ENCODE data around the gene ATP5F1D. TPM values are rescaled to one million over a fixed set of nuclear protein-coding genes. Genes with fewer than 3 reads are reported as not detected.

The ATP5F1D gene
- total and polyA plus RNA-seq, 2 of the 13 experiments (the other 11 are each of a cell fraction or from before 2014, with no cell fraction given), result 39.4 to 78.7 TPM

GRCh38 chr19:1253514-1254080, 12.0 kb downstream of the ATP5F1D start (continued):
- TF ChIP-seq SNAPC4 (CRISPR knock-in tag; IDR thresholded peaks at IDR 0.05) (0 out of 2 replicates have a peak, but pooled peaks have one; percentile 39), HNF1A (IDR thresholded peaks at IDR 0.05; ENCODE audit: low read depth) (0 out of 2 replicates have a peak, but pooled peaks have one; percentile 15), HNF1A (CRISPR knock-in tag; IDR thresholded peaks at IDR 0.05; ENCODE audit: borderline replicate concordance) (no peak; the same call in 1 of the 2 replicates), TBP (CRISPR knock-in tag; IDR thresholded peaks at IDR 0.05) (no peak), SKIL (CRISPR knock-in tag; IDR thresholded peaks at IDR 0.05; ENCODE audit: borderline replicate concordance) (peak; percentile 81; the same call in 1 of the 2 replicates), GMEB1 (CRISPR knock-in tag; IDR thresholded peaks at IDR 0.05; ENCODE audit: borderline replicate concordance) (peak; percentile 38; the same call in 1 of the 2 replicates), LBX2 (CRISPR knock-in tag; IDR thresholded peaks at IDR 0.05; ENCODE audit: borderline replicate concordance) (0 out of 2 replicates have a peak, but pooled peaks have one; percentile 29), SNAI1 (CRISPR knock-in tag; IDR thresholded peaks at IDR 0.05; ENCODE audit: borderline replicate concordance) (0 out of 2 replicates have a peak, but pooled peaks have one; percentile 40), HMGXB4 (CRISPR knock-in tag; IDR thresholded peaks at IDR 0.05; ENCODE audit: borderline replicate concordance in 1 of 2, low read depth in 1 of 2) (peak in 1 of 2 experiments; percentile 49; a peak in 1 of 4 replicates), YY1 (IDR thresholded peaks at IDR 0.05; ENCODE audit: insufficient read depth, insufficient replicate concordance, low read depth, low read length) (peak; percentile 25), TOPORS (CRISPR knock-in tag; IDR thresholded peaks at IDR 0.05) (no peak)

Data from HepG2 (cell line).